Tibial nerve (tissue), 3 donors: ENCODE results near the gene HEBP1.

ENCODE experiments used
- POLR2A ChIP-seq, 2 donors: fragments of 450-650 bp; IDR thresholded peaks; one replicate each; pipeline ENCODE4 v1.6.1; 2017; ENCODE audit warnings: antibody characterized with exemption in 2 of 2, mild to moderate bottlenecking in 2 of 2, moderate library complexity in 2 of 2
- TF ChIP-seq, protein P1 (sequence below), 5 experiments: fragments of 200-600 bp in 3 of 5; fragments of 450-650 bp in 2 of 5; sonication (generic) in 3 of 5; IDR thresholded peaks; one replicate each; pipeline ENCODE4 v1.5.1; 2016 to 2019; ENCODE audit warnings: antibody characterized with exemption in 5 of 5, mild to moderate bottlenecking in 3 of 5, moderate library complexity in 2 of 5

DNA sequence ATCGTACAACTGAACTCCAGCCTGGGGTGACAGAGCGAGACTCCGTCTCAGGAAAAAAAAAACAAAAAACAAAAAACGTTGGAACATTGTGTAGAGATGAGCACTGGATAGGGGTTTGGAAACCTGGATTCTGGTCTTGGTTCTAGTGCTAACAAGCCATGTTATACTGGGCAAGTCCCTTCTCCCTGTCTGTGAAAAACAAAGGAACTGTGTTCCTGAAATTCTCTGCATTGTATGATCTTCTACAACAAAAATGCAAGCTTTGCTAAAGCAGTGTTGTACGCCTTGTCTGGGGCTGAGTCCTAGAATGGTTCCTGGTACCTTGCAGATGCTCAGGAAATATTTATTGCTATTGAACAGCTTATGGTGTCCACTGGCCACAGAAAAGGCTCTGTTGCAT lies 61.5 kb downstream of the HEBP1 start:
- TF ChIP-seq POLR2A (IDR thresholded peaks at IDR 0.05), result no peak
- TF ChIP-seq, protein P1, sequence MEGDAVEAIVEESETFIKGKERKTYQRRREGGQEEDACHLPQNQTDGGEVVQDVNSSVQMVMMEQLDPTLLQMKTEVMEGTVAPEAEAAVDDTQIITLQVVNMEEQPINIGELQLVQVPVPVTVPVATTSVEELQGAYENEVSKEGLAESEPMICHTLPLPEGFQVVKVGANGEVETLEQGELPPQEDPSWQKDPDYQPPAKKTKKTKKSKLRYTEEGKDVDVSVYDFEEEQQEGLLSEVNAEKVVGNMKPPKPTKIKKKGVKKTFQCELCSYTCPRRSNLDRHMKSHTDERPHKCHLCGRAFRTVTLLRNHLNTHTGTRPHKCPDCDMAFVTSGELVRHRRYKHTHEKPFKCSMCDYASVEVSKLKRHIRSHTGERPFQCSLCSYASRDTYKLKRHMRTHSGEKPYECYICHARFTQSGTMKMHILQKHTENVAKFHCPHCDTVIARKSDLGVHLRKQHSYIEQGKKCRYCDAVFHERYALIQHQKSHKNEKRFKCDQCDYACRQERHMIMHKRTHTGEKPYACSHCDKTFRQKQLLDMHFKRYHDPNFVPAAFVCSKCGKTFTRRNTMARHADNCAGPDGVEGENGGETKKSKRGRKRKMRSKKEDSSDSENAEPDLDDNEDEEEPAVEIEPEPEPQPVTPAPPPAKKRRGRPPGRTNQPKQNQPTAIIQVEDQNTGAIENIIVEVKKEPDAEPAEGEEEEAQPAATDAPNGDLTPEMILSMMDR (IDR thresholded peaks at IDR 0.05), result no peak
